A673 (cell line): ENCODE measurements around the gene ASB5.

Experiments
- EZH2 ChIP-seq: fragments of 200-600 bp; sonication (generic); IDR thresholded peaks from 2 replicates; pipeline ENCODE4 v1.6.1; 2017; ENCODE audit warnings: borderline replicate concordance, low read depth, mild to moderate bottlenecking, mixed read lengths, antibody characterized with exemption, low read length; ENCODE audit not compliant: poor library complexity, severe bottlenecking
- TF ChIP-seq, protein P1 (sequence below): fragments of 300-800, 200-600 bp; sonication (generic); conservative IDR thresholded peaks from 2 replicates; pipeline ENCODE4 v1.5.1; 2017; ENCODE audit warnings: low read depth, mild to moderate bottlenecking, antibody characterized with exemption, low read length, moderate library complexity, mixed read lengths

DNA sequence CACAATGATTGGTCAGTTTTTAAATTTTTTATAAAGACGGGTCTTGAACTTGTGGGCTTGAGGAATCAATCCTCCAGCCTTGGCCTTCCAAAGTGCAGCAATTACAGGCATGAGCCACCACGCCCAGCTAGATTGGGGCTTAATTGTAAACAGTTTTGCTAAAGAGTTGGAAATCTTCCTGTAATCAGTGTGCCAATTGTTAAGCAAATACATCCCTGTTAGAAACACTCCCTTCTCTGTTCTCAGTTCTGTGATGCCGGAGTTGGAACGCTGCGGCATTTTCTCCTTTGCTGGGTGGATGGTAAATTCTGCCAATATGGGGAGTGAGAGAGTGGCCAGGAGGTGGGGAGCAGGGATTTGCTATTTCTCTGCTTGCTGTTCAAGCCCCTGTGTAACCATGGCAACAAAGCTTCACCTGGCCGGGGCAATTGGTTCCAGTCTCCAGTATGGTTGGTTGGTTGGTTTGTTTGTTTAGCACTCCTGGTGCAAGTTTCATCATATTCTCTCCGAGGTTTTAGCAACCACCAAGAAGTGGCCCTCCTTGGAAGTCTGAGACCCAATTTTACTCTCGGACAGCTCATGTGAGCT lies 70.6 kb downstream of the ASB5 start:
- TF ChIP-seq, protein P1, sequence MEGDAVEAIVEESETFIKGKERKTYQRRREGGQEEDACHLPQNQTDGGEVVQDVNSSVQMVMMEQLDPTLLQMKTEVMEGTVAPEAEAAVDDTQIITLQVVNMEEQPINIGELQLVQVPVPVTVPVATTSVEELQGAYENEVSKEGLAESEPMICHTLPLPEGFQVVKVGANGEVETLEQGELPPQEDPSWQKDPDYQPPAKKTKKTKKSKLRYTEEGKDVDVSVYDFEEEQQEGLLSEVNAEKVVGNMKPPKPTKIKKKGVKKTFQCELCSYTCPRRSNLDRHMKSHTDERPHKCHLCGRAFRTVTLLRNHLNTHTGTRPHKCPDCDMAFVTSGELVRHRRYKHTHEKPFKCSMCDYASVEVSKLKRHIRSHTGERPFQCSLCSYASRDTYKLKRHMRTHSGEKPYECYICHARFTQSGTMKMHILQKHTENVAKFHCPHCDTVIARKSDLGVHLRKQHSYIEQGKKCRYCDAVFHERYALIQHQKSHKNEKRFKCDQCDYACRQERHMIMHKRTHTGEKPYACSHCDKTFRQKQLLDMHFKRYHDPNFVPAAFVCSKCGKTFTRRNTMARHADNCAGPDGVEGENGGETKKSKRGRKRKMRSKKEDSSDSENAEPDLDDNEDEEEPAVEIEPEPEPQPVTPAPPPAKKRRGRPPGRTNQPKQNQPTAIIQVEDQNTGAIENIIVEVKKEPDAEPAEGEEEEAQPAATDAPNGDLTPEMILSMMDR, result no peak
- no peak for TF ChIP-seq EZH2
